GM10847 (cell line): ENCODE results near the gene APBB2.

Experiments
- POLR2A ChIP-seq: IDR thresholded peaks from 2 replicates; pipeline ENCODE4 v1.6.1; 2011; ENCODE audit not compliant: insufficient read length; ENCODE audit errors: extremely low read depth

APBB2 gene

DNA sequence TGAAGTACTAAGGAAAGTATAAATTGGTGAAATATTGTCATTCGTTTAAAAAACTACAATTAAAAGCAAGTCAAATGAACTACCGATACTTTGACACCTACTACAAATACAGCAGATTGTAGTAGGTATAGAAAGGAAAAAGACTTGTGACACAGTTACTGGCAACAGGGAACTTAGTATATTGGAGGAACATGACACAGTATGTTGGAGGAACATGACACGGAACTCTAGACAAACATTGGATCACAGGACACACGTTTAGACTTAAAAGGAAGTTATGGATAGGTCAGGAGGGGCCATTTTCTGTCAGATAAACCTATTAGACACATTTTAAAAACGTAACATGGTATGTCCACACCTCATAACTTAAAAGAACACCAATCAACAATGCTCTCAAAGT is 132.5 kb downstream of the APBB2 start:
- TF ChIP-seq POLR2A = no peak

- TF ChIP-seq POLR2A = no peak
Measured at GRCh38 chr4:41080976-41081375, 133.4 kb downstream of the APBB2 start.

DNA sequence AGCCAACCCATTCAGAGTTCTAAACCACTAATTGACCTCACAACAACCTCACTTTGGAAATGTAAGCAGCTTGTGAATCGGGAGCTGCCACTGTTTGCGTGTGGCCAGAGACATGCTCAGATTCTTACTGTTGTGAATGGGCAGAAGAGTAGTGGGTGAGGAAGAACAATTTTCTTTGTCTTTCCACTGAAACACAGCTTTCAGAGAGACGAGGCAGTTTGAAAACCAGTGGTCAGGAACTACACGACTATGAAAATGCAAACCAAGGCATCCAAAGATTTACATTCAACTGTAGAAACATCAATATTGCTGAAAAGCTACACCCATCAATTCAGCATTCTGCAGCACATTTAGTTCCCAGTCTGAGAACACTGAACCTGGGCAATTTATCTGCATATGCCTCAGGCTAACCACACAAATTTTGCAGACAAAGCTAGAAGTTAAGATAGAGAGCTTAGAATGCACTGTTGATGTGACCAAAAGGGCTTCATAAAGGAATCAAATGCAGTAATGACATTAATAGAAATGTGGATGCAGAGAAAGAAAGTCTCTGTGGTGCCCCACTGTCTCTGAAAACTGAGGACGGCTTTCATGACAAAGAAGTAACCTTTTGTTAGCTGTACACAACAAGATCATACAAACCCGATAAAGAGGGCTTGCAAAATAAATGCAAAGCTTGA is 134.3 kb downstream of the APBB2 start:
- TF ChIP-seq POLR2A = no peak

DNA sequence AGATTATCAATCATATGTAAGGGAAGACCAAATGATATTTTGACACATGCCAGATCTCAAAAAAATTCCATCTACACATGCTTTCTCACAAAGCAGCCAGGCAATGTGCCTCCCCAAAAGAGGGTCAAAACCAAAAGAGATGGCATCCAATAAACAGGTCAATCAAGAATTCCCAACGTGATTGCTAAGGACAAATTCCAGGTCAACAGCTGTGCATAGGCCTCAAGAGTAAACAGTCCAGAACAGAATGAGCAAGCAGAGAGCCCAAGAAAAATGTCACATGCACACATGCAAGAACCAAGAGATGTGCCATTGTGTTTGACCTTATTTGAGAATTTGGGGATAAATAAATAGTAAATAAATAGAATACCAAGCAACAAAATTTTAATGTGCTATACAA is 136.7 kb downstream of the APBB2 start:
- TF ChIP-seq POLR2A = no peak

GRCh38 chr4:41076481-41076880 is 137.9 kb downstream of the APBB2 start:
- no peak for TF ChIP-seq POLR2A

DNA sequence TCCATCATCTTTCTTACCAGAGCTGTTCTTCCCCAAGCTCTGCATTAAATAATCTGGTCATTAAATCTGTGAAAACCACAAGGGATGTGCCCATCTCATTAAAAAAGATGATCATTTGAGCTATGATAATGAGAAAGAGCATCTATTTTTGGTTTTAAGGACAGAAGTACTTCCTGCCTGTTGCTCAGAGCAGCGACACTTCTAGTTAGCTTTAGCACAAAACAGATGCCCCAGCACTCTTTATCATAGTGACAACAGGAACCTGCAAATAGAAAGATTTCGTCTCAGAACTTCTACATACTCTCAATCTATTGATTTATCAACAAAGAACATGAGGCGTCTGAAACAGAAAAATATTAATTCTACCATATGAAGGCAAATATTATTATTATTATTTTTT is 140.1 kb downstream of the APBB2 start:
- no peak for TF ChIP-seq POLR2A

GRCh38 chr4:41072021-41072777 is 142.1 kb downstream of the APBB2 start:
- no peak for TF ChIP-seq POLR2A

DNA sequence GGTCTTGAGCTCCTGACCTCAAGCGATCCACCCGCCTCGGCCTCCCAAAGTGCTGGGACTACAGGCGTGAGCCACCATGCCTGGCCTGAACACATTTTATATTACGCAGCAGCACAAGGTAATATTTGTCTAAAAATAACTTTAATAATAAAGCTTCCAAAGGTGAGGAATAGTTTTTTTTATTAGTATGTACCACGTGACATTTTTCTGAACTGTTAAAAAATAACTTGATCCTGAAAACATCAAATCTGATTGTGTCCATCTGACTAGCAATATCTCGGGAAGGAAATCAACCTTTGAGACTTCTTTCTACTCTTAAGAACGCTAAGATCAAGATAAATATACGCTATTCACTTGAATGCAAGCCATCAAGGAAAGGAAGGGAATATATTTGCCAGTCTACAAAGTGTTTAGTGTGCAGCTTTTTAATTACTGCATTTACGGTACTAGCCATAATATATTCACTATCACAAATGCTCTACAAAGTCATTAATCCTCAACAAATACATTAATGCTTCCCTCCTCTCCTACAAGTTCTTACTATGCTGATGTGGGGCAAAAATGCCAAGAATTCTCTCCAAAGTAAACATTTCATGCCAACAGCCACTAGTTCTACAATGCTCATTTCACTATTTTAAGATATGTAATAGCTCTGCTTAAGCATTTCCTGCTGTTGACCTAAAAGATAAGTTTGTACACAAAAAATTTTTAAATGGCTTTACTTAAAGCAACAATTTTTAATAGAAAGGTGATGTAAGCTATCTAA is 143.6 kb downstream of the APBB2 start:
- TF ChIP-seq POLR2A = no peak

- no peak for TF ChIP-seq POLR2A
Measured at GRCh38 chr4:41069838-41070237, 144.5 kb downstream of the APBB2 start.

- TF ChIP-seq POLR2A = no peak
Measured at GRCh38 chr4:41069257-41069656, 145.1 kb downstream of the APBB2 start.

DNA sequence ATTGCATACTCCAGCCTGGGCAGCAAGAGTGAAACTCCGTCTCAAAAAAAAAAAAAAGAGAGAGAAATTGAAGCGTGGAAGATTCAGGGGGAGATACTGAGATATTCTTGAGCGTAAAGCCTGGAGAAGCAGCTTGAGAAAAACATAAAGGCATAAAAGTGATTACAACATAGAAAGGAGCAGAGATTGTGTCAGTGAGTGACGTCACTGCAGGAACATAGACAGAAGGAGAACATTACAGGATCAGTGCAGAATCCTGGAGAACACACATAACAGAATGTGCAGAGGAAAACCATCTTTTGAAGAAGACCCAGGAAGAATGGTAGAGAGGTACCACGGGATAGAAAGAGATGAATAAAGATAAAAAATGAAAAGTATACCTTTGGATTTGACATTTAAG is 147.0 kb downstream of the APBB2 start:
- no peak for TF ChIP-seq POLR2A

DNA sequence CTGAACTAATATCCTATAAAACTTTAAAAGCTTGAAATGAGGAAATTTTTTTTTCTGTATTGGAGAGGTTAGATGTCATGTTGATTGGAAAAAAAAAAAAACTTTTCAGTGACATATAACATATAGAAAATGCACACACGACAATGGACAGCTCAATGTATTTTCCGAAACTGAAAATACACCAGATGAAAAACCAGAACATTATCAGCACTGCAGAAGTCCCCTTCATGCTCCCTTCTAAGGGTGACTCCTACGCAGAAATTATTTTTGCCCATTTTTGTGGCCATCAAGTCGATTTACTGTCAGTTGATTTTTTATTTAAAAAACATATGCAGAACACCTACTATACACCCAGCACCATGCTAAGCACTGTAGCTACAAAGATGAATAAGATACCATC is 148.3 kb downstream of the APBB2 start:
- no peak for TF ChIP-seq POLR2A

DNA sequence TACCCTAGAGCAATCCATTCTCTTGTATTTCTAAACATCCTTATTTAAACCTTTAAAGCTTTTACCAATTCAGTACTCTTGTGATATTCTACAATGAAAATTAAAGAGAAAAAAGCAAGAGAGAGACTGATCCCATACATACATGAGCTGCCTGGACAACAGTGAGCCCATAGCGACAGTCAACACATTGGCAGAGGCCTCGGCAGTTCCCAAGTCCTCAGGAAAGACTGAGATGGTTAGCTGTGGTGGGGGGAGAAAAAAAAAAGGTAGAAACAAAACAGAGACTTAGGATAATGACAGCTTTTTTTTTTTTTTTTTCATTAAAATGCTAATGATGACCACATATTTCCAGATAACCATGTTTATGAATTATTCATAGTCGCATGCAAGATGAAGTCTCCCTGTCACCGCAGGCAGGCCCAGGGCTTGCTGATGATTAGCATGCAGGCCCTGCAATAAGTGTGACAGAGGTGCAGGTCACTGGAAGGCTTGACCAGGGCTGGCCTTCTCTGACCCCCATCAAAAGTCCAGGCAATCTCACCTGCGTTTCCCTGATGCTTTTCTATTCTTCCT is 148.8 kb downstream of the APBB2 start:
- no peak for TF ChIP-seq POLR2A

- no peak for TF ChIP-seq POLR2A
Measured at GRCh38 chr4:41064953-41065352, 149.4 kb downstream of the APBB2 start.

GRCh38 chr4:41061482-41062185 is 152.7 kb downstream of the APBB2 start:
- no peak for TF ChIP-seq POLR2A
